ENCODE measurements around the gene SFXN3. TPM values are rescaled to one million over a fixed set of nuclear protein-coding genes. Genes with fewer than 3 reads are reported as not detected.

SFXN3 gene
- total RNA-seq, 1 experiment from 2014 or later: 35.2 TPM

DNA sequence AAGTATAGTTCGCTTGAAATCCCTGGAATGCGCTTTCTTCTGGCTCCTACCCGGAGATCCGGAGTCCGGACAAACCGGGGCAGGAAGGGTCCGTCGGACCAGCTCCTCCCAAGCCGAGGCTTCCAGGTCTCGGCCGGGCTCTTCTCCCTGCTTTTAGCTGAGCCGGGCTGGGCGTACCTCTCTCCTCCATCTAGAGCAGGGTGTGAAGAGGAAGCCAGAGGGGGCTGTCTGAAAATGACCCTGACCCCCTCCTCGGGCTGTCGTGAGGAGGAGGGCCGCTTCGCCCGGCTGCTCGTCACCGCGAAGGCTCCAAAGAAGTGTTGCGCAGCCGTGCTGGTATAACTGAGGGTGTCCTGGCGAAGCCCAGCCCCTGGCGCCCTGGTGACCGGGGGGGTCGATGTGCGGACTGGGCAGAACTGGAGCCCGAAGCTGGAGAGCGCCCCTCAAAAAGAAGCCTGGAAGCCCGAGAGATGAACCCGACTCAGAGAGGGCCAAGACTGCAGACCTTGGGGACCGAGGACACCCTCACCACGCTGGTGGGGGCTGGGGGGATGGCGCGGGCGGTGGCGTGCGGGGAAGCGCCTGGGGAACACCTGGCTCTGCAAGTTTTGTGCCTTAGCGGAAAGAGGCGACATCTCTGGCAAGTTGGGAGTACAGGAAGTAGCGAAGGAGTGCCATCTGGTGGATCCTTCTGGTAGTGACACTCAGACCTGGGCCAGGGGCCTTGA, 36.5 kb downstream of the SFXN3 start:
- no peaks in the 10 kb centered on the region for H3K27me3 ChIP-seq (ENCODE audit: insufficient read depth, low read depth)
- no peak overlapping the region for H3K27ac ChIP-seq
- H3K4me3 ChIP-seq: peak overlapping the region; percentile 82
- H3K4me2 ChIP-seq: peak overlapping the region; percentile 95
- peaks cover 16% of the 10 kb centered on the region for H3K4me1 ChIP-seq (replicated peaks; ENCODE audit: insufficient read depth)
- H3K9me2 ChIP-seq (ENCODE audit: insufficient read depth): no peaks in the 10 kb centered on the region
- DNase-seq: peak; percentile 70 to 75
- H3K9me3 ChIP-seq (ENCODE audit: insufficient read depth, low read depth): no peaks in the 10 kb centered on the region
- TF ChIP-seq, protein P1, sequence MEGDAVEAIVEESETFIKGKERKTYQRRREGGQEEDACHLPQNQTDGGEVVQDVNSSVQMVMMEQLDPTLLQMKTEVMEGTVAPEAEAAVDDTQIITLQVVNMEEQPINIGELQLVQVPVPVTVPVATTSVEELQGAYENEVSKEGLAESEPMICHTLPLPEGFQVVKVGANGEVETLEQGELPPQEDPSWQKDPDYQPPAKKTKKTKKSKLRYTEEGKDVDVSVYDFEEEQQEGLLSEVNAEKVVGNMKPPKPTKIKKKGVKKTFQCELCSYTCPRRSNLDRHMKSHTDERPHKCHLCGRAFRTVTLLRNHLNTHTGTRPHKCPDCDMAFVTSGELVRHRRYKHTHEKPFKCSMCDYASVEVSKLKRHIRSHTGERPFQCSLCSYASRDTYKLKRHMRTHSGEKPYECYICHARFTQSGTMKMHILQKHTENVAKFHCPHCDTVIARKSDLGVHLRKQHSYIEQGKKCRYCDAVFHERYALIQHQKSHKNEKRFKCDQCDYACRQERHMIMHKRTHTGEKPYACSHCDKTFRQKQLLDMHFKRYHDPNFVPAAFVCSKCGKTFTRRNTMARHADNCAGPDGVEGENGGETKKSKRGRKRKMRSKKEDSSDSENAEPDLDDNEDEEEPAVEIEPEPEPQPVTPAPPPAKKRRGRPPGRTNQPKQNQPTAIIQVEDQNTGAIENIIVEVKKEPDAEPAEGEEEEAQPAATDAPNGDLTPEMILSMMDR (conservative IDR thresholded peaks at IDR 0.05): peak; percentile 74
- TF ChIP-seq EZH2 (IDR thresholded peaks at IDR 0.05; ENCODE audit: low read depth): no peak
- intact Hi-C loops (cut with micrococcal nuclease; ENCODE audit: unreplicated experiment): loop anchor here (1.0 to 5.0 kb wide), 2 partner anchors 35 to 48 kb away; partner anchors contain the start of genes PDZD7 and SFXN3
- POLR2A ChIA-PET (ENCODE audit: unreplicated experiment): interaction anchor here (0.5 to 0.6 kb wide), 3 partner anchors 9 to 1047 kb away, joined by 3 to 7 read pairs (median 5); no protein-coding TSS in a partner anchor
- TSS peak; percentile 72 for BruUV-seq (replicated peaks)
- H3K36me3 ChIP-seq (ENCODE audit: low read depth): no peaks in the 10 kb centered on the region
- CTCF ChIA-PET: interaction anchor here (0.5 to 1.5 kb wide), 3 partner anchors 18 to 74 kb away, joined by 3 to 13 read pairs (median 6); no protein-coding TSS in a partner anchor
- H4K20me1 ChIP-seq (ENCODE audit: insufficient read depth): no peaks in the 10 kb centered on the region
- H3K79me2 ChIP-seq (ENCODE audit: low read depth): peaks cover 9% of the 10 kb centered on the region; the same call in 1 of the 2 replicates
- H2AFZ ChIP-seq: peak overlapping the region; percentile 87
- H3F3A ChIP-seq (ENCODE audit: insufficient read depth, low read depth): peaks cover 12% of the 10 kb centered on the region; the same call in 1 of the 2 replicates

DNA sequence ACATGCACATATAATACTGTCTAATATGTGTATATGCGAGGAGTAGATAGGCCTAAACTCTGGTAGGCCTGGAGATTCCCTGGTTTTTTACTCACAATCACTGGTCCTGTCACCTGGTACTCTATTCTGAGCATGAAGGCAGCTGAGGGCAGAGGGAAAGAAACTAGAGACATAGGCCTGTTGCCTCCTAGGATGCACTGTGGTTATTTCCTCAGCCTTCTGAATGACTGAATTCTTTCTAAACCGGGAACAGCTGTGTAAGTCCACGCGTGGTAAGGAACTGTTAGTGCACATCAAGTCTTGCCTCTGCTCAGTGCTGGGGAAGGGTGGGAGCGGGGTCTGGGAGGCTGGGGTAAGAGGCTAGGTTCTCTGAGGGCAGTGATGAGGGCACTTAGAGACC, 38.4 kb downstream of the SFXN3 start:
- Histone ChIP-seq H3K27me3 (ENCODE audit: insufficient read depth, low read depth) (peaks cover 8% of the 10 kb centered on the region; the same call in 1 of the 2 replicates), H2AFZ (no peak overlapping the region), H3K4me3 (no peak overlapping the region), H3K4me2 (no peak overlapping the region), H3K9me2 (ENCODE audit: insufficient read depth) (no peaks in the 10 kb centered on the region), H3F3A (ENCODE audit: insufficient read depth, low read depth) (peaks cover 12% of the 10 kb centered on the region; the same call in 1 of the 2 replicates), H3K79me2 (ENCODE audit: low read depth) (no peaks in the 10 kb centered on the region), H3K9me3 (ENCODE audit: insufficient read depth, low read depth) (no peaks in the 10 kb centered on the region), H3K27ac (no peak overlapping the region), H3K36me3 (ENCODE audit: low read depth) (no peaks in the 10 kb centered on the region), H3K4me1 (replicated peaks; ENCODE audit: insufficient read depth) (peaks cover 9% of the 10 kb centered on the region), H4K20me1 (ENCODE audit: insufficient read depth) (no peaks in the 10 kb centered on the region)
- ChIA-PET POLR2A (ENCODE audit: unreplicated experiment) (interaction anchor here (0.7 kb wide), 1 partner anchor 10 kb away, joined by 22 read pairs; no protein-coding TSS in a partner anchor), CTCF (no interaction called here)
- DNase-seq: no peak
- no peak for TF ChIP-seq EZH2 (IDR thresholded peaks at IDR 0.05; ENCODE audit: low read depth)
- TF ChIP-seq, protein P1 (conservative IDR thresholded peaks at IDR 0.05): no peak
- no TSS peak for BruUV-seq (replicated peaks)
- intact Hi-C loops (cut with micrococcal nuclease; ENCODE audit: unreplicated experiment): loop anchor here (5.0 kb wide), 1 partner anchor 37 kb away; the partner anchor contains the start of genes PDZD7 and SFXN3

DNA sequence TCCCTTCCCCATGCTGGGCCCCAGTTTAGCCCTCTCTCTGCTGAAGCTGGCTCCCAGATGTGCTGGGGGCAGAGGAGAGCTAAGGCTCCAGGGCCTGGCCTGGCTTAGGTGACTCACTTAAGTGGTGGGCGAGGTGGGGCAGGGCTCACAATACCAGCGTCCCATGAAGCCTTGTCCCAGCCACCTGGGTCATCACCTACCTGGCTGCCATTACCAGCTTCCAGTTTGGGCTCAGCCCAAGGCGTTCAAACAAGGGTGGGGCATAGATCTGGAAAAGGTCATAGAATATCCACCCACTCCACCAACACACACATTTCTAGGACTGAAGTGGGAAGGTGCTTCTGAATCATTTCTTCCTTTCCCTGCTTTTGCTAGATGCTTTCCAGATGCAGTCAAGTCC, 39.1 kb downstream of the SFXN3 start:
- Histone ChIP-seq H3K27me3 (ENCODE audit: insufficient read depth, low read depth) (peaks cover 8% of the 10 kb centered on the region; the same call in 1 of the 2 replicates), H3F3A (ENCODE audit: insufficient read depth, low read depth) (peaks cover 12% of the 10 kb centered on the region; the same call in 1 of the 2 replicates), H3K4me2 (no peak overlapping the region), H3K36me3 (ENCODE audit: low read depth) (no peaks in the 10 kb centered on the region), H2AFZ (no peak overlapping the region), H3K9me2 (ENCODE audit: insufficient read depth) (no peaks in the 10 kb centered on the region), H3K4me1 (replicated peaks; ENCODE audit: insufficient read depth) (peaks cover 9% of the 10 kb centered on the region), H4K20me1 (ENCODE audit: insufficient read depth) (no peaks in the 10 kb centered on the region), H3K9me3 (ENCODE audit: insufficient read depth, low read depth) (no peaks in the 10 kb centered on the region), H3K4me3 (no peak overlapping the region), H3K79me2 (ENCODE audit: low read depth) (no peaks in the 10 kb centered on the region), H3K27ac (no peak overlapping the region)
- ChIA-PET POLR2A (ENCODE audit: unreplicated experiment) (no interaction called here), CTCF (interaction anchor here (0.6 kb wide), 1 partner anchor 22 kb away, joined by 5 read pairs; no protein-coding TSS in a partner anchor)
- no peak for TF ChIP-seq EZH2 (IDR thresholded peaks at IDR 0.05; ENCODE audit: low read depth)
- TF ChIP-seq, protein P1 (conservative IDR thresholded peaks at IDR 0.05): no peak
- no peak for DNase-seq
- BruUV-seq (replicated peaks): no TSS peak
- intact Hi-C loops (cut with micrococcal nuclease; ENCODE audit: unreplicated experiment): no loop called here

Measured in PC-9 (cell line).